H9 (cell line): ENCODE results near the gene ABHD15. TPM values are rescaled to one million over a fixed set of nuclear protein-coding genes. Genes with fewer than 3 reads are reported as not detected.

Source experiments
- DNase-seq: peaks from one replicate; pipeline ENCODE4 v3.0.0-alpha.2; 2017
- H2AFZ ChIP-seq: one replicate; pipeline ENCODE4 v1.6.1; 2013; ENCODE audit warnings: mild to moderate bottlenecking, low read length, control low read depth, moderate library complexity
- H2AK5ac ChIP-seq: 2 replicates; pipeline ENCODE4 v1.6.1; 2013; ENCODE audit warnings: low read length, control low read depth, mixed read lengths; ENCODE audit not compliant: insufficient read length
- H2BK120ac ChIP-seq: one replicate; pipeline ENCODE4 v1.6.1; 2013; ENCODE audit warnings: low read depth, mild to moderate bottlenecking, low read length, control low read depth, inconsistent platforms; ENCODE audit not compliant: poor library complexity, severe bottlenecking
- H2BK12ac ChIP-seq: 2 replicates; pipeline ENCODE4 v1.6.1; 2013; ENCODE audit warnings: low read length, control low read depth, mixed read lengths, low read depth; ENCODE audit not compliant: insufficient read length
- H2BK15ac ChIP-seq: 2 replicates; pipeline ENCODE4 v1.6.1; 2013; ENCODE audit warnings: low read depth, low read length, control low read depth
- H2BK20ac ChIP-seq: one replicate; pipeline ENCODE4 v1.6.1; 2013; ENCODE audit warnings: low read depth, mild to moderate bottlenecking, low read length, control low read depth, inconsistent platforms; ENCODE audit not compliant: poor library complexity, severe bottlenecking
- H2BK5ac ChIP-seq: 2 replicates; pipeline ENCODE4 v1.6.1; 2013; ENCODE audit warnings: low read length, control low read depth, mixed read lengths; ENCODE audit not compliant: insufficient read length
- H3K14ac ChIP-seq: 2 replicates; pipeline ENCODE4 v1.6.1; 2013; ENCODE audit warnings: low read length, control low read depth; ENCODE audit not compliant: insufficient read depth
- H3K18ac ChIP-seq: 2 replicates; pipeline ENCODE4 v1.6.1; 2013; ENCODE audit warnings: low read depth, mild to moderate bottlenecking, mixed read lengths, low read length, control low read depth; ENCODE audit not compliant: insufficient read length
- H3K23ac ChIP-seq: 2 replicates; pipeline ENCODE4 v1.6.1; 2013; ENCODE audit warnings: low read length, control low read depth, mixed read lengths, low read depth; ENCODE audit not compliant: insufficient read length
- H3K23me2 ChIP-seq: 2 replicates; pipeline ENCODE4 v1.6.1; 2013; ENCODE audit warnings: low read depth, mild to moderate bottlenecking, mixed read lengths, low read length, control low read depth; ENCODE audit not compliant: insufficient read length, poor library complexity, severe bottlenecking
- H3K27ac ChIP-seq: 2 replicates; pipeline ENCODE4 v1.5.1; 2013; ENCODE audit warnings: low read length, control low read depth, mixed read lengths, low read depth; ENCODE audit not compliant: insufficient read length
- H3K27me3 ChIP-seq: 2 replicates; pipeline ENCODE4 v1.6.1; 2013; ENCODE audit warnings: low read length, control low read depth, inconsistent platforms; ENCODE audit not compliant: insufficient read depth
- H3K4ac ChIP-seq: 2 replicates; pipeline ENCODE4 v1.6.1; 2013; ENCODE audit warnings: low read depth, mild to moderate bottlenecking, control low read depth, inconsistent platforms, low read length, moderate library complexity
- H3K4me1 ChIP-seq: 2 replicates; pipeline ENCODE4 v1.6.1; 2013; ENCODE audit warnings: low read length, control low read depth, inconsistent platforms; ENCODE audit not compliant: insufficient read depth
- H3K4me2 ChIP-seq: 2 replicates; pipeline ENCODE4 v1.6.1; 2013; ENCODE audit warnings: low read length, control low read depth, mixed read lengths; ENCODE audit not compliant: insufficient read length, insufficient read depth
- H3K56ac ChIP-seq: 2 replicates; pipeline ENCODE4 v1.6.1; 2013; ENCODE audit warnings: low read depth, mild to moderate bottlenecking, mixed read lengths, low read length, control low read depth; ENCODE audit not compliant: insufficient read length
- H3K79me1 ChIP-seq: 2 replicates; pipeline ENCODE4 v1.6.1; 2013; ENCODE audit warnings: low read depth, mild to moderate bottlenecking, moderate library complexity, low read length, control low read depth, inconsistent platforms; ENCODE audit not compliant: insufficient read depth, poor library complexity, severe bottlenecking
- H3K79me2 ChIP-seq: 2 replicates; pipeline ENCODE4 v1.6.1; 2013; ENCODE audit warnings: low read length, control low read depth, inconsistent platforms; ENCODE audit not compliant: insufficient read depth
- H3K9ac ChIP-seq: 2 replicates; pipeline ENCODE4 v1.6.1; 2013; ENCODE audit warnings: low read length, control low read depth, mixed read lengths; ENCODE audit not compliant: insufficient read length; ENCODE audit errors: extremely low read depth
- H3K9me3 ChIP-seq: one replicate; pipeline ENCODE4 v1.6.1; 2013; ENCODE audit warnings: low read depth, low read length, inconsistent platforms; ENCODE audit not compliant: control insufficient read depth
- H3T11ph ChIP-seq: one replicate; pipeline ENCODE4 v1.6.1; 2013; ENCODE audit warnings: mild to moderate bottlenecking, low read length, control low read depth, inconsistent platforms
- H4K20me1 ChIP-seq: one replicate; pipeline ENCODE4 v1.6.1; 2013; ENCODE audit not compliant: control insufficient read depth, insufficient read length, insufficient read depth
- H4K5ac ChIP-seq: 2 replicates; pipeline ENCODE4 v1.6.1; 2013; ENCODE audit warnings: low read depth, mild to moderate bottlenecking, mixed read lengths, low read length, control low read depth; ENCODE audit not compliant: insufficient read length
- H4K8ac ChIP-seq: replicated peaks from 2 replicates; pipeline ENCODE4 v1.6.1; 2013; ENCODE audit warnings: low read length, control low read depth, mixed read lengths, low read depth; ENCODE audit not compliant: insufficient read length
- H4K91ac ChIP-seq: 2 replicates; pipeline ENCODE4 v1.6.1; 2013; ENCODE audit warnings: low read depth, mild to moderate bottlenecking, moderate library complexity, mixed read lengths, low read length, control low read depth; ENCODE audit not compliant: insufficient read length
- H3K27ac Mint-ChIP-seq, 3 experiments: 2 replicates in 2 of 3; 3 replicates in 1 of 3; pipeline ENCODE4 v1.8.0; 2020 to 2021; ENCODE audit warnings: mixed read lengths in 3 of 3, mild to moderate bottlenecking in 1 of 3, moderate library complexity in 1 of 3
- H3K27me3 Mint-ChIP-seq: 2 replicates; pipeline ENCODE4 v1.8.0; 2021; ENCODE audit warnings: low read depth, mild to moderate bottlenecking, moderate library complexity, mixed read lengths
- H3K36me3 Mint-ChIP-seq, 3 experiments: 2 replicates in 2 of 3; 3 replicates in 1 of 3; pipeline ENCODE4 v1.8.0; 2020 to 2021; ENCODE audit warnings: low read depth in 3 of 3, mixed read lengths in 3 of 3; ENCODE audit not compliant: insufficient read depth in 1 of 3
- H3K4me1 Mint-ChIP-seq, 2 experiments: 2 replicates each; pipeline ENCODE4 v1.8.0; 2020; ENCODE audit warnings: mixed read lengths in 2 of 2
- H3K4me3 Mint-ChIP-seq, 2 experiments: 2 replicates in 1 of 2; 3 replicates in 1 of 2; pipeline ENCODE4 v1.8.0; 2020 to 2021; ENCODE audit warnings: mild to moderate bottlenecking in 2 of 2, mixed read lengths in 2 of 2, moderate library complexity in 1 of 2
- H3K9me3 Mint-ChIP-seq, 2 experiments: 2 replicates in 1 of 2; 3 replicates in 1 of 2; pipeline ENCODE4 v1.8.0; 2020; ENCODE audit warnings: mild to moderate bottlenecking in 2 of 2, mixed read lengths in 2 of 2, moderate library complexity in 1 of 2
- CTCF ChIP-seq: fragments of 200-600 bp; sonication (generic); conservative IDR thresholded peaks from 3 replicates; pipeline ENCODE4 v1.8.0; 2021; ENCODE audit warnings: antibody characterized with exemption, mild to moderate bottlenecking
- WGBS: extraction: QIAGEN DNeasy Blood & Tissue Kit; methylation state at CpG from one replicate; pipeline ENCODE4 v1.1.7; 2013; ENCODE audit warnings: missing lambda C conversion rate, low lambda C conversion rate, mixed read lengths; ENCODE audit not compliant: insufficient read length; ENCODE audit errors: extremely low coverage; 5-methylcytosine and 5-hydroxymethylcytosine counted together
- total RNA-seq: library from RNA; stranded (reverse); gene quantifications from 2 replicates; pipeline ENCODE4 v1.2.1, GENCODE V29; 2021

The ABHD15 gene
- total RNA-seq, 1 experiment from 2014 or later, result 2.5 TPM

- H3K4me1 ChIP-seq, result no peaks in the 10 kb centered on the region
- WGBS, result no CpG with 5 or more reads among the region's 15 CpGs
- H3K27ac Mint-ChIP-seq, result no peak overlapping the region
- no peaks in the 10 kb centered on the region for H3K9me3 ChIP-seq
- H3K4me1 Mint-ChIP-seq, result peaks cover 2 to 9% of the 10 kb centered on the region in 2 experiments
- no peak overlapping the region for H3K9ac ChIP-seq
- H2BK12ac ChIP-seq, result no peak overlapping the region
- H2AK5ac ChIP-seq, result no peak overlapping the region
- TF ChIP-seq CTCF, result no peak
- H3T11ph ChIP-seq, result no peak overlapping the region
- H3K23ac ChIP-seq, result no peak overlapping the region
- H2BK15ac ChIP-seq, result no peak overlapping the region
- no peak overlapping the region for H3K56ac ChIP-seq
- no peak overlapping the region for H4K91ac ChIP-seq
- DNase-seq, result no peak
- no peaks in the 10 kb centered on the region for H3K9me3 Mint-ChIP-seq
- H3K4me2 ChIP-seq, result no peak overlapping the region
- H4K8ac ChIP-seq, result no peak overlapping the region
- no peaks in the 10 kb centered on the region for H3K79me2 ChIP-seq
- H3K18ac ChIP-seq, result no peak overlapping the region
- no peak overlapping the region for H4K5ac ChIP-seq
- no peak overlapping the region for H2AFZ ChIP-seq
- H2BK120ac ChIP-seq, result no peak overlapping the region
- no peak overlapping the region for H3K4me3 Mint-ChIP-seq
- no peaks in the 10 kb centered on the region for H3K23me2 ChIP-seq
- no peaks in the 10 kb centered on the region for H4K20me1 ChIP-seq
- H3K27me3 ChIP-seq, result no peaks in the 10 kb centered on the region
- no peak overlapping the region for H3K4ac ChIP-seq
- no peak overlapping the region for H2BK5ac ChIP-seq
- H3K27ac ChIP-seq, result no peak overlapping the region
- peaks cover 2 to 10% (median 8%) of the 10 kb centered on the region in 3 experiments; a peak in 4 of 7 replicates for H3K36me3 Mint-ChIP-seq
- no peak overlapping the region for H2BK20ac ChIP-seq
- H3K14ac ChIP-seq, result no peak overlapping the region
- peaks cover 16% of the 10 kb centered on the region for H3K27me3 Mint-ChIP-seq
- H3K79me1 ChIP-seq, result no peaks in the 10 kb centered on the region
Observed at GRCh38 chr17:29608986-29609385, 42.1 kb upstream of the ABHD15 start.
